NCI-H1105 (cell line): ENCODE results near the gene SDF2.

Experiments used
- DNase-seq: peaks from one replicate; lab custom pipeline; 2025; lab: John Stamatoyannopoulos, UW

Gene SDF2

GRCh38 chr17:28661635-28662526 is at the start of gene SDF2, which contains the start of gene SUPT6H:
Gene SDF2, minus strand, starts transcription at chr17:28661906. Its CDS starts 30 bp downstream, at chr17:28661876.
Gene SUPT6H, plus strand, starts transcription at chr17:28662205. Its CDS starts 11,197 bp downstream, at chr17:28673402.
- DNase-seq, result peak; percentile 73

- peak; percentile 88 for DNase-seq
These were observed 49.4 kb upstream of the SDF2 start for GRCh38 chr17:28710861-28711722.

- no peak for DNase-seq
These were observed 45.6 kb upstream of the SDF2 start for GRCh38 chr17:28707339-28707720.

- no peak for DNase-seq
These were observed 45.0 kb upstream of the SDF2 start for GRCh38 chr17:28706471-28707338.

GRCh38 chr17:28705728-28706334 is 44.1 kb upstream of the SDF2 start:
- DNase-seq, result no peak

- no peak for DNase-seq
These were observed 43.5 kb upstream of the SDF2 start for GRCh38 chr17:28705074-28705659.

- no peak for DNase-seq
These were observed 42.6 kb upstream of the SDF2 start for GRCh38 chr17:28704219-28704858.

GRCh38 chr17:28703552-28704218 is 42.0 kb upstream of the SDF2 start:
- no peak for DNase-seq

GRCh38 chr17:28702752-28703150 is 41.0 kb upstream of the SDF2 start:
- DNase-seq, result no peak

- no peak for DNase-seq
These were observed 40.5 kb upstream of the SDF2 start for GRCh38 chr17:28702026-28702751.

- no peak for DNase-seq
These were observed 39.3 kb upstream of the SDF2 start for GRCh38 chr17:28700830-28701492.

GRCh38 chr17:28700278-28700677 is 38.6 kb upstream of the SDF2 start:
- no peak for DNase-seq

GRCh38 chr17:28698253-28698941 is 36.7 kb upstream of the SDF2 start:
- DNase-seq, result no peak

GRCh38 chr17:28693869-28694268 is 32.2 kb upstream of the SDF2 start:
- DNase-seq, result no peak

- DNase-seq, result no peak
These were observed 27.3 kb upstream of the SDF2 start for GRCh38 chr17:28689011-28689410.

- DNase-seq, result no peak
These were observed 26.8 kb upstream of the SDF2 start for GRCh38 chr17:28688481-28688880.

GRCh38 chr17:28686296-28686695 is 24.6 kb upstream of the SDF2 start:
- DNase-seq, result no peak

- no peak for DNase-seq
These were observed 23.7 kb upstream of the SDF2 start for GRCh38 chr17:28685366-28685765.
